HCT116 (cell line): ENCODE data around the gene ARHGAP31. TPM values are rescaled to one million over a fixed set of nuclear protein-coding genes. Genes with fewer than 3 reads are reported as not detected.

ENCODE experiments used
- ATAC-seq: fragments of 200-7000 bp; cut with Tn5 transposase; 2 replicates; pipeline ENCODE4 v1.9.1; 2020; ENCODE audit warnings: mild to moderate bottlenecking, moderate library complexity
- BruUV-seq: library from RNA; stranded (reverse); fragments of 400-500 nt; replicated peaks from 2 replicates; lab custom pipeline; 2021; lab: Mats Ljungman, UMichigan
- CTCF ChIA-PET: fragments of 300-600 bp; sonication (Branson Sonifier 250); formaldehyde crosslinking; loops from one replicate; lab custom pipeline; 2021; ENCODE audit warnings: antibody characterized with exemption; lab: Charles Lee
- POLR2A ChIA-PET: fragments of 300-600, 350-600 bp; sonication (Branson Sonifier 250); formaldehyde crosslinking; loops from one replicate; lab custom pipeline; 2021; ENCODE audit warnings: antibody characterized with exemption; lab: Charles Lee
- RAD21 ChIA-PET, 2 experiments: fragments of 300-600 bp; sonication (Branson Sonifier 250); formaldehyde crosslinking; loops; one replicate each; lab custom pipeline; 2023; ENCODE audit warnings: low total read pairs in 2 of 2; ENCODE audit not compliant: uncharacterized antibody in 2 of 2, unreplicated experiment in 2 of 2, low non-redundant PET in 1 of 2; lab: Charles Lee
- DNase-seq: peaks from one replicate; pipeline ENCODE4 v3.0.0-alpha.2; 2010; ENCODE audit warnings: low read depth, low spot score
- H2AFZ ChIP-seq: fragments of 200-600 bp; shearing (Covaris generic), sonication (generic); 2 replicates; pipeline ENCODE4 v1.6.1; 2017; ENCODE audit warnings: low read depth, mixed run types, mixed read lengths, antibody characterized with exemption, low read length; ENCODE audit not compliant: poor library complexity, severe bottlenecking
- H3K27ac ChIP-seq: 2 replicates; pipeline ENCODE4 v1.5.1; 2012; ENCODE audit warnings: low read depth, low read length
- H3K27me3 ChIP-seq: fragments of 200-600 bp; sonication (generic); 2 replicates; pipeline ENCODE4 v1.6.1; 2016; ENCODE audit warnings: mixed run types, low read length, mixed read lengths; ENCODE audit not compliant: insufficient read depth
- H3K36me3 ChIP-seq, 2 experiments: fragments of 200-500 bp in 1 of 2; fragments of 200-600 bp in 1 of 2; sonication (Bioruptor generic) in 1 of 2; sonication (generic) in 1 of 2; 2 replicates each; pipeline versions ENCODE4 v1.5.1 to v1.6.1; 2014 to 2016; ENCODE audit warnings: low read length in 2 of 2, inconsistent platforms in 1 of 2, mixed read lengths in 1 of 2, mixed run types in 1 of 2; ENCODE audit not compliant: insufficient read depth in 2 of 2, control insufficient read depth in 1 of 2
- H3K4me1 ChIP-seq, 2 experiments: fragments of 200-600 bp in 1 of 2; sonication (generic) in 1 of 2; 2 replicates each; pipeline versions ENCODE4 v1.5.1 to v1.6.1; 2012 to 2017; ENCODE audit warnings: low read length in 2 of 2, inconsistent platforms in 1 of 2, mild to moderate bottlenecking in 1 of 2, mixed read lengths in 1 of 2, mixed run types in 1 of 2, moderate library complexity in 1 of 2; ENCODE audit not compliant: insufficient read depth in 2 of 2, control insufficient read depth in 1 of 2
- H3K4me2 ChIP-seq: fragments of 200-600 bp; sonication (generic); 2 replicates; pipeline ENCODE4 v1.6.1; 2017; ENCODE audit warnings: mixed run types, low read length, mixed read lengths
- H3K4me3 ChIP-seq, 2 experiments: fragments of 200-600 bp in 1 of 2; sonication (generic) in 1 of 2; replicated peaks in 1 of 2; 2 replicates each; pipeline ENCODE4 v1.5.1; 2011 to 2016; ENCODE audit warnings: low read length in 2 of 2, control low read depth in 1 of 2, low read depth in 1 of 2, mild to moderate bottlenecking in 1 of 2, mixed read lengths in 1 of 2, mixed run types in 1 of 2
- H3K79me2 ChIP-seq: fragments of 200-600 bp; sonication (generic); 2 replicates; pipeline ENCODE4 v1.6.1; 2017; ENCODE audit warnings: mild to moderate bottlenecking, mixed run types, low read length, moderate library complexity, mixed read lengths; ENCODE audit not compliant: insufficient read depth
- H3K9ac ChIP-seq: fragments of 200-600 bp; sonication (generic); 2 replicates; pipeline ENCODE4 v1.6.1; 2016; ENCODE audit warnings: low read length, mixed read lengths
- H3K9me2 ChIP-seq: fragments of 200-600 bp; sonication (generic), shearing (Covaris generic); 2 replicates; pipeline ENCODE4 v1.6.1; 2017; ENCODE audit warnings: mixed run types, mild to moderate bottlenecking, moderate library complexity; ENCODE audit not compliant: insufficient read depth
- H3K9me3 ChIP-seq, 2 experiments: fragments of 200-500 bp in 1 of 2; fragments of 200-600 bp in 1 of 2; sonication (Bioruptor generic) in 1 of 2; sonication (generic) in 1 of 2; 2 replicates each; pipeline ENCODE4 v1.6.1; 2014 to 2017; ENCODE audit warnings: low read length in 2 of 2, mixed read lengths in 2 of 2, inconsistent platforms in 1 of 2, low read depth in 1 of 2, mild to moderate bottlenecking in 1 of 2, mixed run types in 1 of 2, moderate library complexity in 1 of 2; ENCODE audit not compliant: control insufficient read depth in 1 of 2, insufficient read depth in 1 of 2
- H4K20me1 ChIP-seq: fragments of 200-600 bp; sonication (generic), shearing (Covaris generic); 2 replicates; pipeline ENCODE4 v1.6.1; 2017; ENCODE audit warnings: mixed run types, mild to moderate bottlenecking, moderate library complexity; ENCODE audit not compliant: insufficient read depth
- ATF3 ChIP-seq: IDR thresholded peaks from 2 replicates; pipeline ENCODE4 v1.6.1; 2012
- CTCF ChIP-seq, 3 experiments: fragments of 200-600 bp in 1 of 3; sonication (generic) in 1 of 3; IDR thresholded peaks in 2 of 3; conservative IDR thresholded peaks in 1 of 3; 2 replicates each; pipeline ENCODE4 v1.5.1; 2012 to 2017; ENCODE audit warnings: low read depth in 2 of 3, low read length in 2 of 3, antibody characterized with exemption in 1 of 3, borderline replicate concordance in 1 of 3, control low read depth in 1 of 3, mild to moderate bottlenecking in 1 of 3, mixed read lengths in 1 of 3, mixed run types in 1 of 3, moderate library complexity in 1 of 3; ENCODE audit not compliant: insufficient read depth in 1 of 3
- EGR1 ChIP-seq: IDR thresholded peaks from 2 replicates; pipeline ENCODE4 v1.6.1; 2012; ENCODE audit warnings: low read depth
- ELF1 ChIP-seq: IDR thresholded peaks from 2 replicates; pipeline ENCODE4 v1.6.1; 2012; ENCODE audit warnings: low read depth, borderline replicate concordance
- EZH2phosphoT487 ChIP-seq: fragments of 200-600 bp; IDR thresholded peaks from 2 replicates; pipeline ENCODE4 v1.6.1; 2018; ENCODE audit warnings: antibody characterized with exemption, borderline replicate concordance
- FOSL1 ChIP-seq: IDR thresholded peaks from 2 replicates; pipeline ENCODE4 v1.6.1; 2012; ENCODE audit warnings: low read depth
- JUND ChIP-seq: IDR thresholded peaks from 2 replicates; pipeline ENCODE4 v1.6.1; 2012
- MAX ChIP-seq: IDR thresholded peaks from 2 replicates; pipeline ENCODE4 v1.6.1; 2012
- POLR2A ChIP-seq: IDR thresholded peaks from 2 replicates; pipeline ENCODE4 v1.7.0; 2011; ENCODE audit warnings: borderline replicate concordance; ENCODE audit not compliant: insufficient read depth, insufficient read length; ENCODE audit errors: extremely low read depth
- POLR2AphosphoS5 ChIP-seq: IDR thresholded peaks from 2 replicates; pipeline ENCODE4 v1.6.1; 2011; ENCODE audit warnings: mild to moderate bottlenecking, low read depth, low read length, moderate library complexity
- SRF ChIP-seq: IDR thresholded peaks from 2 replicates; pipeline ENCODE4 v1.6.1; 2012; ENCODE audit warnings: low read depth
- TCF7L2 ChIP-seq: IDR thresholded peaks from 2 replicates; pipeline ENCODE4 v1.7.0; 2011; ENCODE audit warnings: borderline replicate concordance, inconsistent platforms; ENCODE audit not compliant: insufficient read depth, insufficient read length; ENCODE audit errors: extremely low read depth
- YY1 ChIP-seq: IDR thresholded peaks from 2 replicates; pipeline ENCODE4 v1.6.1; 2011; ENCODE audit warnings: low read length, low read depth, moderate library complexity, mild to moderate bottlenecking; ENCODE audit not compliant: insufficient replicate concordance; ENCODE audit errors: extremely low read depth
- intact Hi-C: fragments of 100-400 bp; cut with micrococcal nuclease; formaldehyde crosslinking; loops from 2 replicates; pipeline ENCODE4 v1.10.0; 2022
- total RNA-seq: library from RNA; stranded (reverse); gene quantifications from one replicate; pipeline ENCODE4 v1.2.1, GENCODE V29; 2021; ENCODE audit not compliant: unreplicated experiment
- TF ChIP-seq, protein P1 (sequence below): IDR thresholded peaks from 2 replicates; pipeline ENCODE4 v1.6.1; 2012; ENCODE audit warnings: low read depth

Gene ARHGAP31
- total RNA-seq, 1 experiment from 2014 or later, result 0.93 TPM

DNA sequence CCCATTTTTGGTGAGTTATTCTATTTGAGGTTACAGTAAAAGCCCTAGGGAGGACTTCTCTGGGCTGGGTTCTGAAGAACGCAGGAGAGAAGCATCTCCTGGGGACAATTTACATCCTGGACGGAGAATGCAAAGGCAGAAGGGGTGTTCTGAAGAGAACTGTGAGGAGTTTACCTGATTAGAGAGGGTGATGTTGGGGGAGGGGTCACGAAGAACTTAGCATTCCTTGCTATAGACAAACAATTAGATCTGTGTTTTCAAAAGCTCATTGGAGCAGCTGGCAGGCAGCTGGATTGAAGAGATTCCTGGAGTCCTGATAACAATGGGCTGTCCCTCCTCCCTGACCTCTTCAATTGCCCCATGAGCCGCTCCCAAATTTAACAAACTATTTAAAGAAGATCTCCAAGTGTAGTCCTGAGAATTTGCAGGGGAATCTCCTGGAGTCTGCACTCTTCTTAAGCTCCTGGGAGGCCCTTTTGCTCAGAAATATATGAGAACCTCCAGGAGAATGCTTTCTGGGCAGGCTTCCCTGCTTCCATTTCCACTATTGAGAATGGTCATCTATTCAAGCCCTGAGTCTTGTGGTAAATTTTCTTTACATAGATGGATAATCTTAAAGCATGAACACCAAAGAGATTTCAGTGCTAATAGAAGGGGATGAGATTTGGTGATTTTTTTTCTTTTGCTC is 55.3 kb downstream of the ARHGAP31 start (continued):
- TF ChIP-seq POLR2A, result no peak
- TF ChIP-seq JUND, result no peak
- TF ChIP-seq POLR2AphosphoS5, result no peak
- TF ChIP-seq EZH2phosphoT487, result no peak
- TF ChIP-seq TCF7L2, result no peak
- TF ChIP-seq EGR1, result no peak
- TF ChIP-seq CTCF (IDR thresholded peaks at IDR 0.05 in 2 of 3, conservative IDR thresholded peaks at IDR 0.05 in 1 of 3; ENCODE audit: borderline replicate concordance in 1 of 3, insufficient read depth in 1 of 3, low read depth in 2 of 3, low read length in 2 of 3), result no peak
- TF ChIP-seq FOSL1, result no peak

DNA sequence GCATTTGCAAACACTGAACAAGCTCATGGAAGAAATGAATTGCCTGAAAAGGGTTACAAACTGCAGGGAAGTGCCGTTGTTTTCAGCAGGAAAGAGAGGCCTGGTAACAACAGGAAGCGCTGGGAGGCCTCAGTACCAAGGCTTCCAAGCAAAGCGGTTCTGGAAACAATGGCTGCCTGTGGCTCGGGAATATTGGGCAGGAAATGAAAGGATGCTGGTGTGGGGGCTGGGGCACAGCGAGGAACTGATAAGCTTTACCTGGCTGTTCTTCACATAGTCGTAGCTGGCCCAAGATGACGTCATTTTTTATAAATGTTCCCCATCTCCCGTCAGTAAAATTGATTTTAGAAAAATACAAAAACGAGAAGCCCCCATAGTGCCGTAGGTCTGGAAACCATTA is 55.9 kb downstream of the ARHGAP31 start:
- POLR2A ChIA-PET, result no interaction called here

More for the DNA sequence above, 55.9 kb downstream of the ARHGAP31 start:
- CTCF ChIA-PET, result no interaction called here
- no peaks in the 10 kb centered on the region for H4K20me1 ChIP-seq
- H3K4me2 ChIP-seq, result no peak overlapping the region
- no peak overlapping the region for H2AFZ ChIP-seq
- H3K27me3 ChIP-seq, result 0 out of 2 replicates have a peak, but pooled peaks cover 7% of the 10 kb centered on the region
- no TSS peak for BruUV-seq
- no peak overlapping the region for H3K27ac ChIP-seq
- intact Hi-C loops, result no loop called here
- H3K4me3 ChIP-seq, result no peak overlapping the region
- no peaks in the 10 kb centered on the region for H3K36me3 ChIP-seq
- RAD21 ChIA-PET, result no interaction called here
- TF ChIP-seq EZH2phosphoT487 (no peak), ATF3 (no peak), MAX (no peak), FOSL1 (no peak), ELF1 (no peak), JUND (no peak), SRF (no peak), YY1 (no peak), TCF7L2 (no peak)
- TF ChIP-seq, protein P1, sequence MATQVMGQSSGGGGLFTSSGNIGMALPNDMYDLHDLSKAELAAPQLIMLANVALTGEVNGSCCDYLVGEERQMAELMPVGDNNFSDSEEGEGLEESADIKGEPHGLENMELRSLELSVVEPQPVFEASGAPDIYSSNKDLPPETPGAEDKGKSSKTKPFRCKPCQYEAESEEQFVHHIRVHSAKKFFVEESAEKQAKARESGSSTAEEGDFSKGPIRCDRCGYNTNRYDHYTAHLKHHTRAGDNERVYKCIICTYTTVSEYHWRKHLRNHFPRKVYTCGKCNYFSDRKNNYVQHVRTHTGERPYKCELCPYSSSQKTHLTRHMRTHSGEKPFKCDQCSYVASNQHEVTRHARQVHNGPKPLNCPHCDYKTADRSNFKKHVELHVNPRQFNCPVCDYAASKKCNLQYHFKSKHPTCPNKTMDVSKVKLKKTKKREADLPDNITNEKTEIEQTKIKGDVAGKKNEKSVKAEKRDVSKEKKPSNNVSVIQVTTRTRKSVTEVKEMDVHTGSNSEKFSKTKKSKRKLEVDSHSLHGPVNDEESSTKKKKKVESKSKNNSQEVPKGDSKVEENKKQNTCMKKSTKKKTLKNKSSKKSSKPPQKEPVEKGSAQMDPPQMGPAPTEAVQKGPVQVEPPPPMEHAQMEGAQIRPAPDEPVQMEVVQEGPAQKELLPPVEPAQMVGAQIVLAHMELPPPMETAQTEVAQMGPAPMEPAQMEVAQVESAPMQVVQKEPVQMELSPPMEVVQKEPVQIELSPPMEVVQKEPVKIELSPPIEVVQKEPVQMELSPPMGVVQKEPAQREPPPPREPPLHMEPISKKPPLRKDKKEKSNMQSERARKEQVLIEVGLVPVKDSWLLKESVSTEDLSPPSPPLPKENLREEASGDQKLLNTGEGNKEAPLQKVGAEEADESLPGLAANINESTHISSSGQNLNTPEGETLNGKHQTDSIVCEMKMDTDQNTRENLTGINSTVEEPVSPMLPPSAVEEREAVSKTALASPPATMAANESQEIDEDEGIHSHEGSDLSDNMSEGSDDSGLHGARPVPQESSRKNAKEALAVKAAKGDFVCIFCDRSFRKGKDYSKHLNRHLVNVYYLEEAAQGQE, result no peak
- H3K79me2 ChIP-seq, result no peaks in the 10 kb centered on the region
- DNase-seq, result no peak
- ATAC-seq, result no peak
- no peaks in the 10 kb centered on the region for H3K4me1 ChIP-seq
- H3K9me2 ChIP-seq, result no peaks in the 10 kb centered on the region
- no peak overlapping the region for H3K9ac ChIP-seq
- H3K9me3 ChIP-seq, result no peaks in the 10 kb centered on the region
